SK-N-SH (cell line): Measurements from ENCODE around the gene E2F4.

Experiments
- CTCF ChIP-seq: fragments of 200-600 bp; sonication (generic); IDR thresholded peaks from 2 replicates; pipeline ENCODE4 v1.6.1; 2017; ENCODE audit warnings: antibody characterized with exemption, mild to moderate bottlenecking, moderate library complexity
- JUND ChIP-seq: IDR thresholded peaks from 2 replicates; pipeline ENCODE4 v1.4.0; 2012
- POLR2AphosphoS5 ChIP-seq: IDR thresholded peaks from 2 replicates; pipeline ENCODE4 v1.6.1; 2012; ENCODE audit warnings: low read depth, low read length
- RCOR1 ChIP-seq: fragments of 150-350 bp; IDR thresholded peaks from 2 replicates; pipeline ENCODE4 v1.6.1; 2017; ENCODE audit warnings: antibody characterized with exemption, low read length
- USF2 ChIP-seq: fragments of 150-350 bp; IDR thresholded peaks from 2 replicates; pipeline ENCODE4 v1.6.1; 2017; ENCODE audit warnings: antibody characterized with exemption, low read length, low read depth, borderline replicate concordance
- TF ChIP-seq, protein P1 (sequence below): IDR thresholded peaks from 2 replicates; pipeline ENCODE4 v1.4.0; 2012; ENCODE audit warnings: low read depth

DNA sequence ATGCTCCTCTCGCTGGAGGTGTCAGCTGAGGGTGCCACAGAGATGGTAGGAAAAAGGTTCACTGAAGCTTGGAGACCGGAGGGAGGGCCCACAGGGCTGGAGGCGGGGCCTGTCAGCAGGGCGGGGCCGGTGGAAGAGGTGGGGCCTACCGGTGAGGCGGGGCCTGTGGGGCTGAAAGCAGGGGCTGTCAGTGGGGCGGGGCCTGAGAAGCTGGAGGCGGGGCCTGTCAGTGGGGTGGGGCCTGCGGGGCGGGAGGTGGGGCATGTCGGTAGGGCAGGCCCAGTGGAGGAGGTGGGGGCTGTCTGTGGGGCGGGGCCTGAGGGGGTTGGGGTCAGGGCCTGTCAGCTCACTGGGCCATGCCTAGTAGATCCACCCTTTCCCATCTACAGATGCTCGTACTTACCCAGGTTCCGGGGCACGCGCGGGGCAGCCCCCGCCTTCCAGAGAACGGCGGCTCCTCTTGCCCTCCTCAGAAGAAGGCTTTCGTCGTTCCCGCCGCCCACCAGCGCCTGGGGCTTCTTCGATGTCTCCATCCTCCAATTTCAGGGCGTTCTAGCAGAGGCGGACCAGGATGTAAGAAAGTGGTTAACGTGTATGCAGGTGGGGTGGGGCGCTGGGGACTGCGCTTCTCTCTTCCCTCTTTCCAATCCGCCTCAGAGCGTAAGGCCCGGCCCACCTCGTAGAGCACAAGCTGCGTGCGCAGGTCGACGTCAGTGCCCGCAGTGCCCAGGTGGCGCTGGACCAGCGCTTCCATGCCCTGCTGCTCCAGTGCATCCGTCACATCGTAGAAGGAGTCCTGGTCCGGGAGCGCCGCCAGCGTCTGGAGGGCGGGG lies 44.8 kb downstream of the E2F4 start:
- TF ChIP-seq RCOR1 (no peak), CTCF (no peak), POLR2AphosphoS5 (no peak), USF2 (no peak), JUND (no peak)
- TF ChIP-seq, protein P1, sequence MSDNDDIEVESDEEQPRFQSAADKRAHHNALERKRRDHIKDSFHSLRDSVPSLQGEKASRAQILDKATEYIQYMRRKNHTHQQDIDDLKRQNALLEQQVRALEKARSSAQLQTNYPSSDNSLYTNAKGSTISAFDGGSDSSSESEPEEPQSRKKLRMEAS = no peak
